GM19240 (cell line): Measurements from ENCODE around the gene SCN8A.
A peak's percentile ranks its signal among the peaks of the same experiment; 100 is the strongest.
"Not testable (repeated sequence)": the region's sequence is repeated elsewhere in the genome, so short reads cannot be mapped to it uniquely, and the experiment has no call there.

ENCODE experiments used
- DNase-seq: peaks from one replicate; pipeline ENCODE4 v3.0.0; 2011; ENCODE audit warnings: low spot score; ENCODE audit not compliant: insufficient read length

SCN8A gene

DNA sequence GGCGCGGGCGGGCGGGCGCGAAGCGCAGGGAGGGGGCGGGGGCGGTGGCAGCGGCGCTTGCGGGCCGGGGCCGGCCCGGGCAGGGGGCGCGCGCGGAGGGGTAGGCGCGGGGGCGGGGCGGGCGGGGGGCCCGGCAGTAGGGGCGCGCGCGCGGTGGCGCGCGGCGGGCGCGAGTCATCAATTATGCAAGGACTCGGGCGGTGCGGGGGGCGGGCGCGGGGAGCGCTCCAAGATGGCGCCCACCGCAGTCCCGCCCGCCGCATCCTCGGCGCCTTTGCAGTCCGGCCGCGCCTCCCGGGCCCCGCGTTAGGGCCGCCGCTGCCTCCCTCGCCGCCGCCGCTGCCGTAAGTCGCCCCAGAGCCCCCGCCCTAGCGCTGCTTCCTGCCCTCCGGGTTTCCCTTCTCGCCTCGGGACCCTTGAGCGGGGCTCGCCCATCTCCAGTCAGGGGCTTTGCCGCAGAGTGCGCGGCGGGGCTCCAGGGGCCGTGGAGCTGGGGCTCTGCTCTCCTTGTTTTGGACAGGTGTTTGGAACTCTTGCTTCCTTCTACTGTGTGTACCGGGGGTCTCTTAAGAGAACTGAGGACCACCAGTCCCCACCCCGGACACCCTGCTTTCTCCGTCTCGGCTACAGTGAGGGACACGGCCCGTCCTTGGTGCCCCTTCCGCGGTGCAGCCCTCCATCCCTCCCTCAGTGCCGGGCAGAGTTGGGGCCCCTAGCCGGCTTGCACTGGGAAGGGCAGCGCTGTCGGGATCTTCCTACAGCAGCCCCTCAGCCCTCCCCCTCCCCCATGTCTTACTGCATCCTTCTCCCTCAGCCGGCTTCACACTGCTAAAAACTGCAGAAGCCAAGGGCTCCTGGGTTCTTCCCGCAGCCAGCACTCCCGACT is at the start of gene SCN8A:
TSS of gene SCN8A (plus strand) at position 218 of the 886 bp plus-strand sequence. CDS start 71,585 bp downstream, outside the sequence.
- DNase-seq = no peak

DNA sequence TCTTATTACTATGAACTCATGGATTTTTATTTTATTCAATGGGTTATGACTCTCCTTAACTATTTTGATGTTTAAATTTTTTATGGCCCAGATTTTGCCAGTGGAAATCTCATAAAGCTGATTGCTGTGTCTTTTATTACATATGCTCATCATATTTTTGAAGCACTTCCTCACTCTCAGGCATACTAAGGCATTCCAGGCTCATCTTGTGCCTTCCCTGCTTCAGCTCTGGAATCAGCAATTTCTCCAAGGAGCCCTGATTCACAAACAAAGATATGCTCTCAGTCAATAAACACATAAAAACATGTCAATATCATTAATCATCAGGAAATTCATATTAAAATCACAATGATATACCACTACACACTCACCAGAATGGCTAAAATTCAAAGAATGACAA is 44.9 kb upstream of the SCN8A start:
- no peak for DNase-seq

DNA sequence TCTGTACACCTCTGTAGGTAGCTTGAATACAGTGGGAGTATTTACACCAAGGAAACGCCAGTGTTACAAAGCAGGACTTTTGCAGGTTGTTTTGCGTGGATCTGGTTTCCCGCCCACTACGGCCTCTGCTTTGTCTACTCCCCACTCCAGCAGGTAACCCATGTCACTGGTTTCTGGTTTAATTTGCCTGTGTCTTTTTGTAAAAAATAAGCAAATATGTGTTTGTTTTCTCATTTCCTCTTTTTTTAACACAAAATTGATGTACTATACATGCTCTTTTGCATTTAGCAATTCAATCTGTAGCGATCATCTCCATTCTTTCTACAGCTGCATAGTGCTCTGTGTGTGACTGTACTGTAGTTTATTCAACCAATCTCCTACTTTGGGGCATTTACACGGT is 43.4 kb upstream of the SCN8A start:
- no peak for DNase-seq

DNA sequence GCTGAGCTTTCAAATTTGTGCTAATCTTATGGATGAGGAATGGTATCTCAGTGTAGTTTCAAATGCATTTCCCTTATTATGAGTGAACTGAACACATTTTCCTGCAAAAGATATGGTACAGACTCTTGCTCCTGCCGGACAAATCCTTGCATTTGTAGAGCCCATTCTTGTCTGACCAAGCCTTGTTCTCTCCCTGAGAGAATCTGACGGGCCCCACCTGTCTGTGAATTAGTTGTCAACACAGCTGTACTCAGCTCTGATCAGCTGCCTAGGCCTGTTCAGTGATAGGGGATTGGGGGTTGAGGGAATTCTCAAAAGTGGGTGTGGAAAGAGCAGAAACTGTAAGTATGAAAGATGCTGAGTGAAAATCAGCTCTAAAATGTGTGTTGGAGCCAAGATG is 42.8 kb upstream of the SCN8A start:
- no peak for DNase-seq

DNA sequence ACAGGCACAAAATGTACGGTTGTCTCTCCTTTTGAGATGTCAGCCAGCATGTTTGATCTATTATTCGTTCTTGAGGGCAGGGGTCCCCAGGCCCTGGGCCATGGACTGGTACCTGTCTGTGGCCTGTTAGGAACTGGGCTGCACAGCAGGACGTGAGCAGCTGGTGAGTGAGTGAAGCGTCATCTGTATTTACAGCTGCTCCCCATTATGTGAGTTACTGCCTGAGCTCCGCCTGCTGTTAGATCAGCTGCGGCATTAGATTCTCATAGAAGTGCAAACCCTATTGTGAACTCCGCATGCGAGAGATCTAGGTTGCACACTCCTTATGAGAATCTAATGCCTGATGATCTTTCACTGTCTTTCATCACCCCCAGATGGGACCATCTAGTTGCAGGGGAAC is 41.4 kb upstream of the SCN8A start:
- no peak for DNase-seq

DNA sequence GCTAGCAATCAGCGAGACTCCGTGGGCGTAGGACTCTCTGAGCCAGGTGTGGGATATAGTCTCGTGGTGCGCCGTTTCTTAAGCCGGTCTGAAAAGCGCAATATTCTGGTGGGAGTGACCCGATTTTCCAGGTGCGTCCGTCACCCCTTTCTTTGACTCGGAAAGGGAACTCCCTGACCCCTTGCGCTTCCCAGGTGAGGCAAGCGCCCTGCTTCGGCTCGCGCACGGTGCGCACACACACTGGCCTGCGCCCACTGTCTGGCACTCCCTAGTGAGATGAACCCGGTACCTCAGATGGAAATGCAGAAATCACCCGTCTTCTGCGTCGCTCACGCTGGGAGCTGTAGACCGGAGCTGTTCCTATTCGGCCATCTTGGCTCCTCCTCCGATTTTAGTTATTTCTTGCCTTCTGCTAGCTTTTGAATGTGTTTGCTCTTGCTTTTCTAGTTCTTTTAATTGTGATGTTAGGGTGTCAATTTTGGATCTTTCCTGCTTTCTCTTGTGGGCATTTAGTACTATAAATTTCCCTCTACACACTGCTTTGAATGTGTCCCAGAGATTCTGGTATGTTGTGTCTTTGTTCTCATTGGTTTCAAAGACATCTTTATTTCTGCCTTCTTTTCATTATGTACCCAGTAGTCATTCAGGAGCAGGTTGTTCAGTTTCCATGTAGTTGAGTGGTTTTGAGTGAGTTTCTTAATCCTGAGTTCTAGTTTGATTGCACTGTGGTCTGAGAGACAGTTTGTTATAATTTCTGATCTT is 22.6 kb upstream of the SCN8A start:
- not testable (repeated sequence) for DNase-seq

DNA sequence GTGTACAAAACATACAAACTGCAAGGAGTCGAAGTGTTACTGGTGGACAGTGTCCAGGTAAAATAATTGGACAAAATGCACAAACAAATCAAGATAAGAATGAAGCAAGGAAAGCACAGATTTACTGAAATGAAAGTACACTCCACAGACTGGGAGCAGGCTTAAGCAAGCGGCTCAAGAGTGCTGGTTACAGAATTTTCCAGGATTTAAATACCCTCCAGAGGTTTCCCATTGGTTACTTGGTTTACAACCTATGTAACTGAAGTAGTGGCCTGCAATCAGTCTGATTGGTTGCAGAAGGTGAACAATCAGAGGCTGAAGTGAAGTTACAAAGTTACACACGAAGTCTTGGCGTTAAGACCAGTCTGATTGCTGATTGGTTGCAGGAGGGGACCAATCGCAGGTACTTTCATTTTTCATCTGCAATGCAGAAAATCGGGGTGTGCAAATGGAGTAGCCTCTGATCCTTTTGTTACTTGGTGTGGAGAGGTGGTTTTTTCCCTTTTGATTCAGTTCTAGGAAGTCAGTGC is 11.6 kb upstream of the SCN8A start:
- no peak for DNase-seq

DNA sequence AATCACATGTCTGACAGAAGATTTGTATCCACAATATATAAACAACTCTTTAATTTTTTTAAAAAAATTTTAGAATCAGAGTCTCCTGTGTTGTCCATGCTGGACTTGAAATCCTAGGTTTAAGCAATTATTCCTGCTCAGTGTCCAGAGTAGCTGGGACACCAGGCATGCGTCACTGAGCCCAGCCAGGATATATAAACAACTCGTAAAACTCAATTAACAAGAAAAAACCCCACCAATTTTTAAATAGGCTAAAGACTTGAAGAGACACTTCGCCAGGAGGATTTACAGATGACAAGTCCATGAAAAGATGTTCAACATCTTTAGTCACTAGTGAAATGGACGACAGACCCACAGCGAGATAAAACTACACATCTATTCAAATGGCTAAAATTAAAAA is 2.0 kb upstream of the SCN8A start:
- no peak for DNase-seq

DNA sequence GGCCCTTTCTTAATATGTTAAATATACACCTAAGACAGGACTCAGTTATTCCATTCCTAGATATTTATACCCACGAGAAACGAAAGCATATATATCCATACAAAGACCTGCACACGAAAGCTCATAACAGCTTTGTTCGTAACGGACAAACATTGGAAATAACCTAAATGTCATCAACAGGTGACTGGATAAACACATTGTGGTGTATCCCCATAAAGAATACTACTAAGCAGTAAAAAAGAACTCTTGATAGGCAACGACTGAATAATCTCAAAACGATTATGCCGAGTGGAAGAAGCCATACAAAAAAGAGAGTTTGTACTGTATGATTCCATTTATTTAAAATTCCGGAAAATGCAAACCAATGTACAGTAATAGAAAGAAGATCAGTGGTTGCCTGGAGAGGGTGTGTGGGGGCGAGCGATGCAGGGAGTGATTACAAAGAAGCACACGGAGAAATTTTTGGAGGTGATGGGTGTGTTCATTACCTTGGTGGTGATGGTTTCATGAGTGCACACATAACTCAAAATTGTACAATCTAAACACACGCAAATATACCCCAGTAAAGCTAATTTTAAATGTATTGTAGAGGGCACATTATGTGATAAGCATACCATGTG is 1.4 kb upstream of the SCN8A start:
- DNase-seq = no peak

DNA sequence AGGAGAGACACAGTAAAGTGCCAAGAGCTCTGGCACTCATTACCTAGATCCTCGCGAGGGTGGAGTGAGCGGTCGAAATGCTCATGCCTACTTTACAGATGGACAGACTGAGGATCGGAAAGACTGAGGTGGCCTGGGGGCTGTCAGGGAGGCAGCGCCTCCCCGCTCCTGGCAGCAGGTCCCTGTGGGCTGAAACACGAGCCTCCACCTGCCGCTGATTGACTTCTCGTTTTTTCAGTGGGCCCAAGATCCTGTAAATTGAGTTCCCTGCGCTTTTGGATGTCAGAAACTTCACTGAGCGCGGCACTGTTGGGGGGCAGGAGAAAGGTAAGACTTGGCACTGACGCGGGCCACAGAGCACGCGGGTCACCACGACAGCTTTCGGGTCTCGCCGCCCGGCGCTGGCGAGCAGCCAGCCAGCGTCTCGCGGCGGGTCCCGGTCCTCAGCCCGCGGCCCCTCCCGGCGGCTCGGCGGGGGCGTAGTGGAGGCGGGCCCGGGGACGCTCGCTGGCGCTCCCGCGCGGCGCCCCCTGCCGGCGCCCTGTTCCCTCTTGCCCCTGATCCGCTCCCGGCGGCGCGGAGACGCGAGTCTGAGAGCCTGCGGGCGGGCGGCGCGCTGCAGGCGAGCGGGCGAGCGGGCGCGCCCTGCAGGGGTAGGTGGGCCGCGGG is 552 bp upstream of the SCN8A start:
- DNase-seq = peak; percentile 57

DNA sequence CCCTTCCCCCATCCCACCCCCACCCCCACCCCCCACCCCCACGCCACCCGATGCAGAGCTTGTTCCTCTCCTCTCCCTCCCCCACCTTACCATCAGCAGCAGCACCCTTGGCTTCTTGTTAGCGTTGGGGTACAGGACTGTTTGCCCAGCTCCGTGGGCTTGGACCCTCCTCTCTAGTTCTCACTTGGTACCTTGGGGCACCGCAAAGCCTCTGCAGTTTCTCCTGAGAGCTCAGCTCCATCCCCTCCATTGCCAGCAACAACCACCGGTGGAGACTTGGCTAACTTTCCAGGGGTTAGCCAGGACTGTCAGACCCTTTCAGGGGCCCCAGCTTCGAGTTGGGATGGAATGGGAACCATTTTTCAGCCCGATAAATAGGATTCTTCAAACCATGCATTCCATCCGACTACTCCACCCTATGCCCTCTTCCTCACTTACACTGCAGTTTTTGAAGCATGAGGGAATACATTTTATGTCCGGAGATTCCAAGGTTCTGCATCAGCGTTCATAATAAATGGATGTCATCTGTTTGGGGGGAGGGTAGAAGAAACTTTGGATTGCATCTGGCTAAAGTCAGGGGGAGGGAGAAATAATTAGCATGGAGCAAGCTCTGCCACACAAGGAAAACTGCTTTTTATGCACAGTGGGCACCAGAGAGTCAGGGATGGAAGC is 1.1 kb downstream of the SCN8A start:
- DNase-seq = no peak

DNA sequence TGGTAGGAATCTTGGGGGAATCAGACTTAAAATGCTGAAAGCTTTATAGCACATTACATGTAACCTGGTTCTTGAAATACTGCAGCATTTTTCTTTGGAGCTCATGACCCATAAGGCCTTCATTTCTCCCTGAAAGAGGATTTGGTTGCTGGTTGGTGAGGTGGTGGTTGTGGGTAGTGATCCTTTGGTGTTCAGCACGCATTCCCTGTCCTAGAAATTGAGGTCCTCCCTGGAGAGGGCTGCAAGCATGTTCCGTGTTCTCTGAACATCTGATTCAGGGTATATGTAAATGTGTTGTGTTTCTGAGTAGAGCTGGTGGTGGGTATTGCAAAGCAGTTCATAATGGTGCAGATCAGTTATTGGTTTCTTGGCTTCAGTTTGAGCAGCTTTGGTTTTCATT is 2.0 kb downstream of the SCN8A start:
- DNase-seq = no peak

DNA sequence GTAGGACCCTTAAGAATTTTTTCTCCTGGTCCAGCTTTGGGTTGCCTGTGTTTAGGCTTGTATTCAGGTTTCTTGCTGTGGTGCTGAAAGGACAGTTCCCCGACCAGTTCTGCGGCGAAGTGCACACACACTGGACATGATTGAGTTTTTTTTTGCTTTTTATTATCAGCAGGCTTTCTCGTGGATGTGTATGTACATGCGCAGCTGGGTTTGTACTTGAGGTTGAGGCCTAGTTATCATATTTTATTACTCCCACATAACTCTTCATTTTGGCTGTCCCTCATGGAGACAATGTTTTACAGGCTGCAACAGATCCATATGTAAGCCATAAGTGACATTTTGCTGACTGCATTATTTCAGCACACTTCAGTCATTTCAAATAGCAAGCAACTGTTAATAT is 2.5 kb downstream of the SCN8A start:
- no peak for DNase-seq

DNA sequence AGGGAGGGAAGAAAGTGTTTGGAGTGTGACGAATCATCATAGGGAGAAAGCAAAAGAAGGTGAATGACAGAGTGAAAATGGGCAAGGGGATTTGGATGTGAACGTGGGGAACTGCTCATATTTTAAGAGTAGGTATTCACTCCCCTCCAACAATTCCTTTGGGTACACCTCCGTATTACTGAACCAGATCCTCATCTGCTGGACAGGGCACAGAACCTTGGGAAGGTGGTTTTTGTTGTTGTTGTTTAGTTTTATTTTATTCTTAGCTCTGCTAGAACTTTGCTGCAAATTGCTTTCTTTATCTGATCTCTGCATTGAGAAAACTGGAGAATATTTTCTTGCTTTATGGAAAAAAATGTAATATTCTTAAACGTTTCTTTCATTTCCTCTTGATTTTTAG is 7.1 kb downstream of the SCN8A start:
- DNase-seq = no peak

DNA sequence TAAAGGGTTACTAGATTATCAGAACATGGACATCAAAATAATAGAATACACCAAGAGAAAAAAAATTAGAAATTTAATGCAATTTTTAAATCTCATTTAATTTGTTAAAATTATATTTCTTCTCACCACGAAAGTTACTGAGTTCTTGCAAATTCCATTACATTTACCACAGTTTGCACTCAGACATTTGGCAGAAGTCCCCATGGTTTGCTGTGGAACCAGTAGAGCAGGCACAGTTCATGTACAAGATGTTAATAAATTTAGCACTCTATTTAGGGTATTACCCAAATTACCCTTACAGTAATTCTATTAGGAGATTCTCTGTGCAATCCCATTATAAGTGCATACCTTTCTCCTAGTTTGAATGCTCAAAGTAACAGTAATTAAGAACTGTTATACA is 9.7 kb downstream of the SCN8A start:
- DNase-seq = no peak

DNA sequence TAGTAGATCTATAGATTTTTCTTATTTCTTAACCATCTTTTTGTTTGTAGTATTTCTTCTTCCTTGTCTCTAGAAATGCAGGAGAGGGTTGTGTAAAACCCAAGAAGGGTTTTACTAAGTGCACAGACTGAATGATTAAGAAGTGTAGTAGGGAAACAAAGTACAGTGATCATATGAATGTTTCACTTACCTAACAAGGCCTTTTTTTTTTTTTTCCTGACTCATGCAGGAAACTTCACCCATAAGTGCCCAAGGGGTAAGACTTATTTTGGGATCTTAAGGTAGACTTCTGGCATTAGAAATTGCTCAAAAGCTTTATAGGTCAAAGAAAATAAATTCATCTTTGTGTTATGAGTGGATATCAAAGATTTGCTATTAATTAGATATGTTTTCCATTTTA is 10.2 kb downstream of the SCN8A start:
- no peak for DNase-seq

DNA sequence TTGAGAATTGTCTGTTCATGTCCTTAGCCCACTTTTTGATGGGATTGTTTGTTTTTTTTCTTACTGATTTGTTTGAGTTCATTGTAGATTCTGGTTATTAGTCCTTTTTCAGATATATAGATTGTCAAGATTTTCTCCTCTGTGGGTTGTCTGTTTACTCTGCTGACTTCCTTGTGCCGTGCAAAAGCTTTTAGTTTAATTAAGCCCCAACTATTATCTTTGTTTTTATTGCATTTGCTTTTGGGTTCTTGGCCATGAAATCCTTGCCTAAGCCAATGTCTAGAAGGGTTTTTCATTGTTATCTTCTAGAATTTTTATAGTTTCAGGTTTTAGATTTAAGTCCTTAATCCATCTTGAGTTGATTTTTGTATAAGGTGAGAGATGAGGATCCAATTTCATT is 14.9 kb downstream of the SCN8A start:
- DNase-seq = not testable (repeated sequence)

DNA sequence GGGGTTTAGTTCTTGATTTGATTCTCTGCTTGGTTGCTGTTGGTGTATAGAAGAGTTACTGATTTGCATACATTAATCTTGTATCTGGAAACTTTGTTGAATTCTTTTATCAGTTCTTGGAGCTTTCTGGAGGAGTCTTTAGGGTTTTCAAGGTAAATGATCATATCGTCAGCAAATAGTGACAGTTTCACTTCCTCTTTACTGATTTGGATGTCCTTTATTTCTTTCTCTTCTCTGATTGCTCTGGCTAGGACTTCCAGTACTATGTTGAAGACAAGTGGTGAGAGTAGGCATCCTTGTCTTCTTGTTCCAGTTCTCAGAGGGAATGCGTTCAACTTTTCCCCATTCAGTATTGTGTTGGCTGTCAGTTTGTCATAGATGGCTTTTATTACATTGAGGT is 16.2 kb downstream of the SCN8A start:
- DNase-seq = not testable (repeated sequence)

DNA sequence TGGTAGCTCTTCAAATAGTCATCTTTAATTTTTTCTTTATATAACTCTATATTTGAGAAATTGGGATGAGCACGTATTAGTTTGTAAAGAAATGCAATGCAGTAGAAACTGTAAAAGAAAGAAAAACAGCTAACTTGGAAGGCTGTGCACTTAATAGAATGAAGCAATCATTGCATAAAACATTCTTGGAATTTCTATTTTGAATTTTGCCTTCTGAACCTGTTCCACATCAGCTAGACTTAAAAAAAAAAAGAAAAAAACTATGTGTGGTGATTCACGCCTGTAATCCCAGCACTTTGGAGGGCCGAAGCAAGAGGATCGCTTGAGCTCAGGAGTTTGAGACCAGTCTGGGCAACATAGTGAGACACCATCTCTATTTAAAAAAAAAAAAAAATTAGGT is 29.4 kb downstream of the SCN8A start:
- DNase-seq = no peak

DNA sequence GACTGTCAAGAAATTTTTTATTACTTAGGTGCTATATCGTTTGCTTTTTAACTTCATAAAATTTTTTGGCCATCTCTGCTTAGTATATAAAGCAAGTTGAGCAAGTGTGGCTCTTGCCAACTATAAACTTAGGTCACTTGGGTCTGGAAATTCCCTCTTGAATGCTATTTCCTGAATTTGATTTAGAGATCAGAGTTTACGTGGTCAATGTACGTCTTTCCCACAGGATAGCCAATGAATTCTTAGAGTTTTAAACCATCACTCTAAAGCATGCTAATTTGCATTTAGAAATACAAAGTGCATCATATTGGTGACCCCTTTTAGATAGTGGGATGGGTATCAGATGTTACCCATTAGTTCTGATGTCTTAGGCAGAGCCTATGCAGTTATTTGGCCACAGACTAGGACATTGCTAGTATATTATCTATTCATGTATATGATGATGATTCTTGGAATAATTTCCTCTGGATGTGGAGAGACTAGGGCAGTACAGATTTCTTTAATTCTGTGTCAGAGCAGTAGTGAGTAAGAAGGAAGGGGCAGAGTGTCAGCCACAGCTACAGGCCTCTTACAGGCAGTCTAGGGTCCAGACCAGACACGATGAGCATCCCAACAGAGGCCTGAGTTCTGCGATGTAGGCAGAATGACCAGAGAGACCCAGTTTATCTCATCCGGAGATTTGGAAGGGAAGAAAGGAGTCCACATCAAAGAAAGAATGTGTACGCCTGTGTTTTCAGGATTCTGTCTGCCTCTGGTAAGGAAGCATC is 30.3 kb downstream of the SCN8A start:
- no peak for DNase-seq
